Anterior cingulate cortex (tissue), 58 donors: ENCODE data around the gene ICAM3.
A peak's percentile ranks its signal among the peaks of the same experiment; 100 is the strongest.

Experiments
- DNase-seq, 58 donors: peaks; one replicate each; lab custom pipeline; 2025; lab: John Stamatoyannopoulos, UW

Gene ICAM3

DNA sequence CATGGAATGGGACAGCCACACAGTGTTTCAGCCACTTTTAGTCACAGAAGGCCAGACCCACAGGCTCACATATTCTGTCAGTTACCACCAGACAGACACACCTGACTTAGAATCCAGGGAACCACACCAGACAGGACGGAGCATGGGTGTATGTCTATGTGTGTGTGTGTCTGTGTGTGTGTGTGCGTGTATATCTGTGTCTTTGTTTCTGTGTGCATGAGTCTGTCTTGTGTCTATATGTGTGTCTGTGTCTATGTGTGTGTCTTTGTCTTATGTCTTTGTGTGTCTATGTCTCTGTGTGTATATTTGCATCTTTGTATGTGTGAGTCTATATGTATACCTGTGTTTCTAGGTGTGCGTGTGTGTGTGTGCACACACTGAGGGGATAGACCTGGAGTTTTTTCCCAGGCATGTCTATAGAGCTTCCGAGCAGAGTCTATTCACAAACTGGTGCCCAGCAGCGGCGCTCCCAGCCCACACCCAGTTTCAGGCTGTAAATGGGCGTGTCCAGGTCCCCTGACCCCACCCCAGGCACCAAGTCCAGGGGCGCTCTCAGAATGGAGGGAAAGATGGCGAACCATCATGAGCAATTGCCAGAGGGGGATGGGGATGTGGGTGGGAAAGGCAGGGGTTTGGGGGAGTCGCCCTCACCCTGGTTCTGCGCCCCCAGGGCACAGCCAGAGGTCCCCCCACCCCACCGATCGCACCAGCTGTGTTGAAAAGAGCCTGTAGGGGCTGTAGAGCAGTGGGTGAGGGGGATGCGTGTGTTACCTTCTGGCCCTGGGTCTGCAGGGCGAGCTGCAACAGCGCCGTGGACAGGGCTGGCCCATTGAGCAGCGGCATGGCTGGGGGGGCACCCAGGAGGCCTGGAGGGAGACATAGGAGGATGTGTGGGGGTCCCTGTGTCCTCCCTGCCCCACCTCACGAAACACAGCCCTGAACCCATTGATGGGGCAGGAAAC lies 17.3 kb downstream of the ICAM3 start:
- DNase-seq, result no peak

DNA sequence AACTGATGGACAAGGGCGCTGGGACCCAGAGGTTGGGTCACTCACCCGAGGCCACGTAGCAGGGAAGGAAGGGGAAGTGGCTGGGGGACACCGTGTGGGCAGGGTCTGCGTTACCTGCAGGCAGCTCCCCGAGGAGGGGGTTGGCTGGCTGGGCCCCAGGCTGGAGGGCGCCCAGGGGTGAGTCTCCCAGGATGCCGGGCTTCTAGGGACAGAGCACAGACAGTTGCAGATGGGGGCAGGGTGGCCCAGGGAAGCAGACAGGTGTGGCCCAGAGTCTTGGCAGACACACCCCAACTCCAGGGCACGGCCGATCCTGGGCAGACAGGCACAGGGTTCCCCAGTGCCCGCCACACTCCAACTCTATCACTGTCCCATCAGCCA lies 18.0 kb downstream of the ICAM3 start:
- no peak for DNase-seq

DNA sequence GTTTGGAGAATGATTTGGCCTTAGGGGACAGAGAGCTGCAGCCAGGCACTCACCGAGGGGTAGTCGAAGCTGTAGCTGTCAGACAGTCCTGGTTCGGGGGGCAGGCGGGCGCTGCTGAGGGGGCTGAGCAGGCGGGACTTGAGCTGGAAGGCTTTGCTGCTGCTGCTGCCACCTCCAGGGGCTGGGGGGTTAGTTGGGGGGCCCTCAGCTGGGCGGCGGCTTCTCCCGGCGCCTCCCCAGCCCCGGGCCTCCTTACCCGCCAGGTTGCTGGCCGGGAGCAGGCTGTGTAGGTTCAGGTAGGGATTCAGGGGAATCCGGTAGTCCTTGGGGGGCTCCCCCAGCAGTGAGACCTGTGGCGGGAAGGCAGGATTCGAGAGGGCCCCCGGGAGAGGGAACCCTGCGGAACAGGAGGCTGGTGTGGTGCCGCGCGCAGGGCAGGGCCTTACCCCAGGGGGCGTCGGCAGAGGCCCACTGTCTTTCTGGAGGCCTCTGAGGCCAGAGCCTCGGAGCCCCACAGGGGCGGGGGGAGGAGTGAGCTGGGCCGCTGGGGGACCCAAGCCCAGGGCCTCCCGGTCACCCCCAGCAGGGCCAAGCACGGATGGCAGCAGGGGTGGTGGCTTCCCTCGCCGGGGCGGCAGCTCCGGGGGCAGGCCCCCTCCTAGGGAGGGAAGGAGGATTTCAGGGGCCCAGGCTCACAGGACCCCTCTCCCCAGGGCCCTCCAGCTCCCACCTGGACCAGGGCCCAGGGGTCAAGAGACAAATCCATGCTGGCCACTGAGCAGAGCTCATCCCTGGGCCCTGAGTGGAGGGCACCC lies 18.6 kb downstream of the ICAM3 start:
- no peak for DNase-seq

DNA sequence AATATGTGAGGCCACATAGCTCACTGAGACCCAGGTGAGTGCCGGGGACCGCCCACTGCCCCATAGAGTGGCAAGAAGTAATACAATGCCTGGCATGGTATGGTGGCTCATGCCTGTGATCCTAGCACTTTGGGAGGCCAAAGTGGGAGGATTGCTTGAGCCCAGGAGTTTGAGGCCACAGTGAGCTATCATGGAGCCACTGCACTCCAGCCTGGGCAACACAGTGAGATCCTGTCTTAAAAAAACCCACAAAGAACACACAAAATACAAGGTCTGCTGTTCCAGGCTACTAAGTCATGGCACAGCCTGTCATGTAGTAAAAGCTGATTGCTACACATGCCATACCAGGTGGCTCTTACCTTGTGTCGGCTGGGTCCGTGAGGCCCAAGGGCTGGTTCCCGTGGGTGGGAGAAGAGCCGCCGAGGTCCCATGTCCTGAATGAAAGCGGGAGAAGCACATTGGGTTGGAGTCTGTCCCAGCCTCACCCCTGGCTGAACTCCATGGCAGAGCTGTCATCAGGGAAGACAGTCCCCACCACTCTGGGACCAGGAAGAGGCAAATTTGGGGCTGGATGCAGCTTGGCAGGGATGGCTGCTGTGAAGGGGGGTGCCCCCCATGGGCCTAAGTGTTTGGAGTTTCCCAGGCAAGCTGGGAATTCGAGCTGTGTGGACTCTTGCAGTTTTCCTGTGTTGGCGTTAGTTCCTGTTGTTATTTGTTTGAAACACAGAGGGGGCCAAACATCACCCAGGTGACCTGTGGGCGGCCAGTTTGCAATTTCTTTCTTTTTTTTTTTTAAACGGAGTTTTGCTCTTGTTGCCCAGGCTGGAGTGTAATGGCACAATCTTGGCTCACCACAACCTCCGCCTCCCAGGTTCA lies 20.4 kb downstream of the ICAM3 start:
- no peak for DNase-seq

DNA sequence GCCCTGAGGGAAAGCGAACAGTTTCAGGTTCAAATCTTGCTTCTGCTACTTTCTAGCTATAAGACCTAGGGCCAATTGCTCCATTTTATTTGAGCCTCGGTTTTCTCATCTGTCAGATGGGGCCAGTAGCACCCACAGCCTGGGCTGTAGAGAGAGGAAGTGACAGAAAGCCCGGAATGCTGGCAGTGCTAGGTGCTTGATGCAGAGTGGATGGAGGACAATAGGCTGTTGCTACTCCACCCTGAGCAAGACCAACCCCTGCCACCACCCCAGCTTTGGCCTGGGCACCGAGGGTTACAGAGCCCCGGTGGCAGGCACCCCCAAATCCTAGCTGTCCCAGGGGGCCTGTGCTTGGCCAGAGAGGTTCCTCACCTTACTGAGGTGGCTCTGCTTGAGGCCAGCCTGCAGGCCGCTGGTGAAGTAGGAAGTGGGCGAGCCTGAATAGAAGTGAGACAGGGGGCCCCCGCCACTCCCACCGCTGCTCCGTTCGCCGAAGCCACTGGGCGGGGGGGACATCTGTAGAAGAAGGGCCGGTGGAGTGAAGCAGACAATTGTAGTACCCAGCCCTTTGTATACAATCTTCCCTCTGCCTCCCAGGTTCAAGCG lies 21.5 kb downstream of the ICAM3 start:
- no peak for DNase-seq

DNA sequence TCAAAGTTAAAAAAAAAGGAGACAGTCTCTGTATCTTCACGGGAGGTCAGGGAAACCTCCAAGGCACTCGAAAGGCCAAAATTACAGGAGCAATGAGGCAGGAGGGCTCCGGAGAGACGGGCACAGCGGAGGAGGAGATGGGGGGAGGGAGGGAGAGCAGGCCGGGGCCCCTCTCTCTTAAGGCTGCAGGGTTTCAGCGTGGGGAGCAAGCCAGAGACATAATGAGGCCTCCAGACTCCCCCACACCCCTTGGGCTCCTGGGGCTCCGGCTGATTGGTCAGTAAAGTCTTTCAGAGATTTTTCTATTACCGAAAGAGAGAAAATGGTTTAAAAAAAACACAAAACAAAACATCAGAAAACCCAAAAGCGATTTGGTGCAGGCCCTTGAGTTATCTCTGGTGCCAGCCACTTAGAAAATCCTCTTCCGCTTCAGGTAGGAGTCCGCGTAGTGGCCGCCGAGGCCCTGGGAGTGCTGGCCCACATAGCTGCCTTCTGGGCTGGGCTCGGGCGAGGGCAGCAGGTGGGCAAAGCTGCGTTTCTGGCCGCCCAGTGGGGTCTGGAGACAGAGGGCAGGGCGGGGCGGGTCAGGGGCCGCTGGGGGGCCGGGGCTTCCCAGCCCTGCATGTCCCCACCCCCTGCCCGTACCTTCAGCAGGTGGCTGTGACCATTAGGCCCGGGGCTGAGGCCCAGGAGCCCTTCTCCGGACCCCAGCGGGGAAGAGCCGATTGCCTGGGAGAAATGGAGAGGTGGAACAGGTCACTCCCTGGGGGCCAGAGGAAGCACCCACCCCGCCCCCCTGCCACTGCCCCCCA lies 22.2 kb downstream of the ICAM3 start:
- DNase-seq, result no peak

DNA sequence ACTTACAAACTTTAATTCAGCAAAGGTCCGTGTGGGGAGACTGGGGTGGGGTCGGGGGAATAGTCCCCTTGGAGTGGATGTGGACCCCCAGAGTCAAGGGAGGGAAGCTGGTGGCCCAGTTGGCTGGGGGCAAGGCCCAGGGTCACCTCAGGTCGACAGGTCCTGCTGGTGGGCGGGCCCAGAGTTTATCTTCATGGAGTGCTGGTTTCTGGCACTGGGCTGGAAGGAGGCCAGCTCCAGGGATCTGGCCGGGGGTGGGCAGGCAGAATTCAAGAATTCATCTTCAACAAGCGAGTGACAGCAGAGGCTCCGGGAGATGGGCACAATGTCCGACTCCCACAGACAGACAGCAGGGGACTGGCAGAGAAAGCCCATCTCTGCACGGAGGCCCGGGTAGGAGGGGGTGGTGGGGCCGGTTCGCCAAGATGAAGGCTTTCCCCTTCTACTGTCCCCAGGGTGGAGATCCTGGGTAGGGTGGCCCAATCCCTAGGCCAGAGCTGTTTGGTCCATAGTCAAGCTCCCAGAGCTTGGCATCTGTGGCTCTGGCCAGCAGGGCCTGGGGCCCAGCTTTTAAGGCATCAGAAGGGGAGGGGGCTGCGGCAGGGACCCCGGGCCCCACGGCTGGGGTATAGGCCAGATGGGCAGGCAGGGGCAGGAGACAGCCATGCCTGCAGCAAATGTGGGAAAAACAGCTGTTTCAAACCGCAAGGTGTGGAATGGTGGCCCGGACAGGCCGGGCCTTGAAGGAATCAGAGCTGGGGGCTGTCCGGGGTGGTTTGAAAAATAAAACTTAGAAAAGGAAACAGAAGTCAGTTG lies 23.0 kb downstream of the ICAM3 start:
- DNase-seq, result peak in 18 of 58 donors; percentile 13 to 54 (median 28)

DNA sequence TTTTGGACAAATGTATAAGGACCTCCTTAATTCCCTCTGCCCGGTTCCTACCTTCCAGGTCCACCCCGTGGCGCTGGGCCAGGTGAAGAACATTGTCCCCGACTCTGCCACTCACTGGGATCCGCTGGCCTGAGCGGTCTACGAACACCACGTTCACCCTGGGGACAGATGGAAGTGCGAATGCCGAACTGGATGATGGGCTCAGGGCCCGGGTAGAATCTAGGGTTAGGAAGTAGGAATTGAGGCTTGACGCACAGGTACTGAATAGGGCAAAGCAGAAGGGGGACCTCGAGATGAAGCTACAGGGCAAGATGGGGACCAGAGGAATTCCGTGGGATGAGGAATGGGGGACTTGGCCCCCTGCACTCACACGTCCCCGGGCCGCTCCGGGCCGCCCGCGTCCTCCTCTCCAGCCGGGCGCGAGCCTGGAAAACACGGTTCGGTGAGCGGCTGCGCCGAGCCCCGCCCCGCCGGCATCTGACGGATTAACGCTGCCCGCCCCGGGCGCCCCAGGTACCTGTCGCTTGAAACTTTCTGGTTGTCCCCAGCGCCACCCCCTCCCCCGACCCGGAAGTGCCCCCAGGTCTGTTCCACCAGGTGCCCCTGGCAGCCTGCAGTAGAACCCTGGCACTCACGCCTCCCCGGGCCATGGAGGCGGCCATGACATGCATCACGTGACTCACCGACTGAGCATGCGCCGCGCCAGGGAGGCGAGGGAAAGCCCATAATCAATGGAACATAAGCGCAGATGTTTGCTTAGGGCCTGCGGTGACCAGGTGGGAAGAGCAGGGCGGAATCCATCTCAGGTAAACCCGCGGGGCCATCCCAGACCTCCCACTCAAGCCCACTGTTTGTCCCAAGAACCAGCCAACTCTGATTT lies 23.8 kb downstream of the ICAM3 start, which contains the start of gene FDX2:
FDX2 (minus strand) TSS at position 681 of the 880 bp plus-strand sequence; CDS start at position 662, 19 bp downstream.
- DNase-seq, result peak in 57 of 58 donors; percentile 36 to 95 (median 80)

DNA sequence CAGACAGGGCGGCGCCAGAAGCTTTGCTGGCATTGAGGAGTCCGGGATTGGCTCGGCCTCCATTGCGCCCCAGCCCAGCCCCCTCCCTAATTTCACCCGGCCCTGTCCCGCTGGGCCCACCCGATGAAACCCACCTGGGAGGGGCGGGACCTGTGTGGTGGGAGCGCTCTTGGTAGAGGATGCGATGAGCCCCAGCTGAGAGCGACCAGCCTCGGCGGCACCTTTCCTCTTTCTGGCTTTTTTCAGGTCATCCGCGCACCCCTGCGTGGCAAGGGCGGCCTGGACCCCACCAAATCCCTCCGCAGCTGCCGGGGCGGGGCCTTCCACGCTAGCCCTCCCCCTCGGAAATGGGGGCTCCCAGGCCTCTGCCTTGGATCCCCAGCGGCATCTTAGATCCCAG lies 30.0 kb downstream of the ICAM3 start, which contains the start of gene ZGLP1:
ZGLP1 (minus strand) TSS at position 393 of the 400 bp plus-strand sequence.
- no peak for DNase-seq

DNA sequence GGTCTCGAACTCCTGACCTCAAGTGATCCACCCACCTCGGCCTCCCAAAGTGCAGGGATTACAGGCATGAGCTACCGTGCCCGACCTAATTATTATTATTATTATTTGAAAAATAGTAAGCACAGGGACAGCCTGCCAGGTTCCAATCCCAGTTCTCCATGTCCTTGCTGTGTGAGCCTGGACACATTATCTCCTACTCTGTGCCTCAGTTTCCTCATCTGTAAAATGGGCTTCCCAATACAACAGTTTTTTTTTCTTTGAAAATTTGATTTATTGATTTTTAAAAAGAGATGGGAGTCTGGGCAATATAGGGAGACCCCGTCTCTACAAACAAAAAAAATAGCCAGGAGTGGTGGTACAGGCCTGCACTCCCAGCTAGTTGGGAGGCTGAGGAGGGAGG lies 33.1 kb downstream of the ICAM3 start:
- no peak for DNase-seq

DNA sequence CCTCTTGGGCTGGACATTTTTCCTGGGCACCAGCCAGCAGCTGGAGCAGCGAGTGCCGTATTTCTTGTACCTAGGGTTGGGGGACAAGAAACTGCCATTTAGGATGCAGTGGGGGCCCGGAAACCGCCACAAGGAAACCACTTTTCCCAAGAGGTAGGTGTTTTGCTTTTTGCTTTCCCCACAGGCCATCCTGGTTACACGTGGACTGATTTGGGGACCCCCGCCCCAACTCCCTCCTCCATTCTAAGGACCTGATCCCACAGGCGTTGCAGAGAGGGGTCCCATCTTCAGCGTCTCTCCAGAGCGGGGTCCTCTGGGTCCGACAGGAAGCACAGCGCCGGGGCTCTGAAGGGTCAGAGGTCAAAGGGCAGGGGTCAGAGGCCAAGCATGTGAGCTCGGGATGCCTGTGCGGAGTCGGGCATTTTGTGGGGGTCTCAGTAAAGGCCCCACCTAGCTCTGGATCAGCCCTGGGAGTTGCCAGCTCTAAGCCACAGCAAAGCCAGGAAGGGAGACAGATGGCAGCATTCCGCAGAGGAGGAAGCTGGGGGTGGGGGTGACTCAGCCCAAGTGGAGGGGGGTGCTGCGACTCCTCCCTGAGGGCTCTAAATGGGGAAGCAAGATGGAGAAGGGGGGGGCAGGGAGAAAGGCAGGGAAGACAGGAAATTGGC lies 34.2 kb downstream of the ICAM3 start:
- peak in 48 of 58 donors; percentile 6 to 82 (median 39) for DNase-seq

DNA sequence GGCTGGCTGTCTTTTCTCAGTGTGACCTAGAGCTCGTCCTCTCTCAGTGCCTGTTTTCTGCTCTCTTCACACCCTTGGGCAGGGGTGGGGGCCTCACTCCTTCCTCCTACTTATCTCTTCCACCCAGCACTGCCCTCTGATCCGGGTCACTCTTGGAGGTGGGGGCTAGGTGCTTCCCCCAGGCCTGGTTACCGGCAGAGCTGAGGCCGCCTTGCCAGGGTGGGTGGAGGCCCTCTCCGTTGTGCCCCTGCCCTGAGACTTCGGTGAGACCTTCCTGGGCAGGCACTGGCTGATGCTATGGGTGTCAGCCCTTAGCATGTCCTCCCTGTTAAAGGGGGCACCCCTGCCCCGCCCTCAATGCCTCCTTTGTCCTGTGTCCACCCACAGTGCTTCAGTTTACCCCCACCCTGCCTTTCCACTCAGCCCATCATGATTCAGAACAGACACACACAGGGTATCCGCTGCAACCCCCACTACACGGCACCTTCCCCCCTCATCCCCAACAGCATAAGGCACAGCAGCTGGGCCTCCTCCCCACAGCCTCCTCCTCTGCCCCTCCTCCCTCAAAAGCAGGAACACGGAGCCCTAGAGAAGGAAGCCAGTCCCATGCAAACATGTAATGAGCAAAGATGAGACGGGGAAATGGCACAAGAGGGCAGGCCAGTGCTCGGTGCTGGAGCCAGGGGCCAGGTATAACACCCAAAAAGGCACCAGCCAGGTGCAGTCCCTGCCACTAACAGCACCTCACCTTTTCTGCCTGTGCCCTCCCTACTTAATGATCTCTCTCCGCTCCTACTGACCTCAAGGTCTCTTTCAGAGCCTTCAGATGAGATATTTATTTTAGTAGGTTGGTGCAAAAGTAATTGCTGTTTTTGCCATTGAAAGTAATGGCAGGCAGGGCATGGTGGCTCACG lies 39.6 kb downstream of the ICAM3 start:
- DNase-seq, result peak in 26 of 58 donors; percentile 6 to 65 (median 28)

DNA sequence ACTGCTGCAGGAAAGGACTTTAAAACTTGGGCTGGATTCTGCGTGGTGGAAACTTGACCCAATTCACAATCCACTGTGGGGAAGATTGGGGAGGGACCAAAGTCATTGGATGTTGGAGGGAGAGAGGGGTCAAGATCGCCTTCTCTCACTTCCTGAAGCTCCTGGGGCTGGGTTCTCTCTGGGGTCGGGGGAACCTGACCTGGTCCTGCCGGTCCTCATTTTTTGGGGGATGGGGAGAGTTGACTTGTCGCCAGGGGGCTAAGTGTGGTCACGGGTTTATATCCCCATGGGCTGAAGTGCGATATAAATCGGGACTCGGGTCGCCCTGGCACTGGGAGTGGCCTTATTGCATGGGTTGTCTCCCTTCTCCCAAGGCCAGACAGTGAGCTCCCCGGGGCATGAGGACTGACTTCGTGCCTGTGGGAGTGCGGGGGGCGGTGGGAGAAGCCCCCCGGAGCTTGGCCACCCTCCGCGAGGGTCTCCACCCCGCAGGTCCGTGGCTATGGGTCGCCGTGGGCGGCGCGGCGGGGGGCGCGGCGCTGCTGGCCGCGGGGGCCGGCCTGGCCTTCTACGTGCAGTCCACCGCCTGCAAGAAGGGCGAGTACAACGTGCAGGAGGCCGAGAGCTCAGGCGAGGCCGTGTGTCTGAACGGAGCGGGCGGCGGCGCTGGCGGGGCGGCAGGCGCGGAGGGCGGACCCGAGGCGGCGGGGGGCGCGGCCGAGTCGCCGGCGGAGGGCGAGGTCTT lies 43.4 kb downstream of the ICAM3 start:
- no peak for DNase-seq

DNA sequence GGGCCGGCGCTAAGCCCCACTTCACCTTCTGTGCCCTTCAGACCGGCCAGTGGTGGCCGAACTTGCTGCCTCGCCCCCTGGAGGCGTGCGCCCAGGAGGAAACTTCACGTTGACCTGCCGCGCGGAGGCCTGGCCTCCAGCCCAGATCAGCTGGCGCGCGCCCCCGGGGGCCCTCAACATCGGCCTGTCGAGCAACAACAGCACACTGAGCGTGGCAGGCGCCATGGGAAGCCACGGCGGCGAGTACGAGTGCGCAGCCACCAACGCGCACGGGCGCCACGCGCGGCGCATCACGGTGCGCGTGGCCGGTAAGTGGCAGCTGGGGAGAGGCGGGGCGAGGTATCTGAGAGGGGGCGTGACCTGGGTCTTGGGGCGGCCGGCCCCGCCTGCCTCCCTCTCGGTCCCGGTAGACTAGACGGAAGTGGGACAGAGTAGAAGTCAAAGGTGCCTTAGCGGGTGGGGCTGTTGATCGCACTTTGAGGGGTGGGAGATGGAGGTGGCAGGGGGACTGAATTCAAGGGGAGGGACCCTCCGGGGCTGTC lies 44.0 kb downstream of the ICAM3 start:
- no peak for DNase-seq
